SU-DHL-6 (cell line): ENCODE data around the gene S100PBP.

Experiments
- EZH2phosphoT487 ChIP-seq: fragments of 200-600 bp; sonication (generic), shearing (Covaris generic); conservative IDR thresholded peaks from 2 replicates; pipeline ENCODE4 v1.6.1; 2018; ENCODE audit warnings: mild to moderate bottlenecking, antibody characterized with exemption, low read length, moderate library complexity, mixed read lengths
- TF ChIP-seq, protein P1 (sequence below): fragments of 200-600 bp; sonication (generic); IDR thresholded peaks from one replicate; pipeline ENCODE4 v1.5.1; 2017; ENCODE audit warnings: antibody characterized with exemption, mild to moderate bottlenecking, low read length, moderate library complexity; ENCODE audit not compliant: insufficient read depth, poor library complexity, severe bottlenecking

GRCh38 chr1:32772281-32773017 lies 45.0 kb upstream of the S100PBP start:
- TF ChIP-seq, protein P1, sequence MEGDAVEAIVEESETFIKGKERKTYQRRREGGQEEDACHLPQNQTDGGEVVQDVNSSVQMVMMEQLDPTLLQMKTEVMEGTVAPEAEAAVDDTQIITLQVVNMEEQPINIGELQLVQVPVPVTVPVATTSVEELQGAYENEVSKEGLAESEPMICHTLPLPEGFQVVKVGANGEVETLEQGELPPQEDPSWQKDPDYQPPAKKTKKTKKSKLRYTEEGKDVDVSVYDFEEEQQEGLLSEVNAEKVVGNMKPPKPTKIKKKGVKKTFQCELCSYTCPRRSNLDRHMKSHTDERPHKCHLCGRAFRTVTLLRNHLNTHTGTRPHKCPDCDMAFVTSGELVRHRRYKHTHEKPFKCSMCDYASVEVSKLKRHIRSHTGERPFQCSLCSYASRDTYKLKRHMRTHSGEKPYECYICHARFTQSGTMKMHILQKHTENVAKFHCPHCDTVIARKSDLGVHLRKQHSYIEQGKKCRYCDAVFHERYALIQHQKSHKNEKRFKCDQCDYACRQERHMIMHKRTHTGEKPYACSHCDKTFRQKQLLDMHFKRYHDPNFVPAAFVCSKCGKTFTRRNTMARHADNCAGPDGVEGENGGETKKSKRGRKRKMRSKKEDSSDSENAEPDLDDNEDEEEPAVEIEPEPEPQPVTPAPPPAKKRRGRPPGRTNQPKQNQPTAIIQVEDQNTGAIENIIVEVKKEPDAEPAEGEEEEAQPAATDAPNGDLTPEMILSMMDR, result no peak
- no peak for TF ChIP-seq EZH2phosphoT487
